ENCODE data around the gene AARS2. TPM values are rescaled to one million over a fixed set of nuclear protein-coding genes. Genes with fewer than 3 reads are reported as not detected.

The AARS2 gene
- total and polyA plus RNA-seq, 2 of the 8 experiments (the other 6 are each of a cell fraction or from before 2014, with no cell fraction given): 8.6 to 20.4 TPM

- TF ChIP-seq E2F6 (IDR thresholded peaks at IDR 0.05) (peak; percentile 50; the same call in 1 of the 2 replicates), TEAD4 (IDR thresholded peaks at IDR 0.05; ENCODE audit: low read depth, low read length) (peak; percentile 45; the same call in 1 of the 2 replicates), CREB1 (IDR thresholded peaks at IDR 0.05) (peak; percentile 37; the same call in 1 of the 2 replicates), SUZ12 (IDR thresholded peaks at IDR 0.05; ENCODE audit: low read length) (no peak), ZNF274 (IDR thresholded peaks at IDR 0.05; ENCODE audit: borderline replicate concordance, extremely low read depth, low read length) (no peak), EP300 (IDR thresholded peaks at IDR 0.05; ENCODE audit: borderline replicate concordance in 1 of 2, low read depth in 2 of 2, low read length in 2 of 2) (peak; percentile 21 to 23; a peak in 2 of 3 replicates), USF2 (IDR thresholded peaks at IDR 0.05; ENCODE audit: low read length) (peak; percentile 99), RXRA (IDR thresholded peaks at IDR 0.05; ENCODE audit: insufficient read depth, low read depth, low read length) (no peak), JUND (IDR thresholded peaks at IDR 0.05; ENCODE audit: low read length) (no peak), RBBP5 (IDR thresholded peaks at IDR 0.05; ENCODE audit: borderline replicate concordance, low read depth, low read length) (peak; percentile 53; the same call in 1 of the 2 replicates), PHF8 (conservative IDR thresholded peaks at IDR 0.05; ENCODE audit: low read depth, low read length) (peak; percentile 87), RAD21 (IDR thresholded peaks at IDR 0.05 in 1 of 2, conservative IDR thresholded peaks at IDR 0.05 in 1 of 2; ENCODE audit: low read depth in 2 of 2, low read length in 2 of 2) (peak; percentile 6 to 59; a peak in 3 of 4 replicates), CEBPB (IDR thresholded peaks at IDR 0.05; ENCODE audit: low read depth, low read length) (no peak), SP2 (IDR thresholded peaks at IDR 0.05; ENCODE audit: low read length) (no peak), NRF1 (IDR thresholded peaks at IDR 0.05; ENCODE audit: low read depth, low read length) (no peak), TAF1 (IDR thresholded peaks at IDR 0.05; ENCODE audit: low read depth, low read length) (peak; percentile 97), CTCF (IDR thresholded peaks at IDR 0.05; ENCODE audit: control extremely low read depth in 1 of 3, insufficient read depth in 1 of 3, low read depth in 1 of 3, low read length in 3 of 3) (peak in 2 of 3 experiments; percentile 70 to 91; a peak in 3 of 4 replicates), RFX5 (IDR thresholded peaks at IDR 0.05; ENCODE audit: borderline replicate concordance, low read depth, low read length) (no peak)
Measured at GRCh38 chr6:44257025-44257752, 56.0 kb downstream of the AARS2 start, which contains the start of gene SLC35B2 (continued).
